Renal pelvis (tissue), 4 donors: ENCODE data around the gene CBX6. TPM values are rescaled to one million over a fixed set of nuclear protein-coding genes. Genes with fewer than 3 reads are reported as not detected.
A peak's percentile ranks its signal among the peaks of the same experiment; 100 is the strongest.

Source experiments
- DNase-seq: peaks from one replicate; pipeline ENCODE4 v3.0.0-alpha.2; 2013
- polyA plus RNA-seq, 3 donors: library from polyadenylated mRNA; unstranded; fragments of 120-200 nt; gene quantifications; one replicate each; pipeline ENCODE4 v1.2.1, GENCODE V29; 2013; ENCODE audit not compliant: insufficient read length in 3 of 3

CBX6 gene
- polyA plus RNA-seq, 3 donors, result 43.7 to 46.4 (median 45.2) TPM

- peak; percentile 90 for DNase-seq
These were observed 47.4 kb downstream of the CBX6 start for GRCh38 chr22:38824585-38824984.

- DNase-seq, result no peak
These were observed 48.4 kb downstream of the CBX6 start for GRCh38 chr22:38823637-38824036.

- DNase-seq, result no peak
These were observed 48.9 kb downstream of the CBX6 start for GRCh38 chr22:38823076-38823475.

- DNase-seq, result no peak
These were observed 52.0 kb downstream of the CBX6 start for GRCh38 chr22:38820020-38820419.

- no peak for DNase-seq
These were observed 52.6 kb downstream of the CBX6 start for GRCh38 chr22:38819387-38819940.

GRCh38 chr22:38817196-38817595 is 54.8 kb downstream of the CBX6 start:
- DNase-seq, result no peak

GRCh38 chr22:38815842-38816241 is 56.2 kb downstream of the CBX6 start:
- no peak for DNase-seq

Other genes with a start within 250 kb of the CBX6 start
- 10 to 100 TPM in 2 of 3 donors, 1 to 10 TPM in 1; 5.2 to 12.4 (median 10.7) TPM for gene FAM227A, start 215.8 kb downstream of the CBX6 start, polyA plus RNA-seq
- 10 to 100 TPM; 59.7 to 62.5 (median 61.9) TPM for gene CBY1, start 215.6 kb downstream of the CBX6 start, polyA plus RNA-seq
- 100 to 1,000 TPM in 1 of 3 donors, 10 to 100 TPM in 2; 81.7 to 106 (median 95.8) TPM for gene TOMM22, start 190.3 kb downstream of the CBX6 start, polyA plus RNA-seq
- gene JOSD1, start 171.3 kb downstream of the CBX6 start, polyA plus RNA-seq, result 10 to 100 TPM; 39.4 to 41.7 (median 41.1) TPM
- gene GTPBP1, start 166.3 kb downstream of the CBX6 start, polyA plus RNA-seq, result 10 to 100 TPM; 42.3 to 64.1 (median 56.7) TPM
- gene SUN2, start 116.2 kb downstream of the CBX6 start, polyA plus RNA-seq, result 10 to 100 TPM; 62.8 to 89.9 (median 65.6) TPM
- gene DNAL4, start 78.1 kb downstream of the CBX6 start, polyA plus RNA-seq, result 10 to 100 TPM; 39.3 to 43.6 (median 40.4) TPM
- gene NPTXR, start 28.2 kb downstream of the CBX6 start, polyA plus RNA-seq, result 1 to 10 TPM; 4.1 to 4.9 (median 4.4) TPM
- under 1 TPM in 2 of 3 donors, not detected in 1; 0.11 to 0.25 TPM for gene APOBEC3A, start 85.4 kb upstream of the CBX6 start, polyA plus RNA-seq
- 1 to 10 TPM; 3.4 to 6.8 (median 6.7) TPM for gene APOBEC3B, start 110.1 kb upstream of the CBX6 start, polyA plus RNA-seq
- gene APOBEC3C, start 142.0 kb upstream of the CBX6 start, polyA plus RNA-seq, result 10 to 100 TPM in 1 of 3 donors, 1 to 10 TPM in 2; 9.1 to 10.8 (median 9.3) TPM
- gene APOBEC3D, start 148.9 kb upstream of the CBX6 start, polyA plus RNA-seq, result 1 to 10 TPM in 2 of 3 donors, under 1 TPM in 1; 0.57 to 2.7 (median 1.5) TPM
- 1 to 10 TPM; 7.4 to 8.7 (median 8.6) TPM for gene APOBEC3F, start 168.6 kb upstream of the CBX6 start, polyA plus RNA-seq
- gene APOBEC3G, start 205.1 kb upstream of the CBX6 start, polyA plus RNA-seq, result 10 to 100 TPM in 1 of 3 donors, 1 to 10 TPM in 2; 6.5 to 11.4 (median 7.6) TPM
- gene APOBEC3H, start 225.0 kb upstream of the CBX6 start, polyA plus RNA-seq, result under 1 TPM in 2 of 3 donors, not detected in 1; 0.09 to 0.36 TPM